GM12873 (cell line): Measurements from ENCODE around the gene VSX1.

Source experiments
- CTCF ChIP-seq: IDR thresholded peaks from 2 replicates; pipeline ENCODE4 v1.5.1; 2012; ENCODE audit warnings: low read depth, mild to moderate bottlenecking, moderate library complexity, low read length, control low read depth; ENCODE audit not compliant: insufficient read depth; ENCODE audit errors: missing control alignments

The VSX1 gene

GRCh38 chr20:25050082-25050481, 31.9 kb downstream of the VSX1 start:
- TF ChIP-seq CTCF = no peak

GRCh38 chr20:25049261-25050060, 32.5 kb downstream of the VSX1 start:
- no peak for TF ChIP-seq CTCF

- TF ChIP-seq CTCF = no peak
Observed at GRCh38 chr20:25048519-25048952, 33.4 kb downstream of the VSX1 start.

- no peak for TF ChIP-seq CTCF
Observed at GRCh38 chr20:25047766-25048165, 34.2 kb downstream of the VSX1 start.

- no peak for TF ChIP-seq CTCF
Observed at GRCh38 chr20:25046736-25047666, 34.9 kb downstream of the VSX1 start.

- TF ChIP-seq CTCF = no peak
Observed at GRCh38 chr20:25046181-25046641, 35.7 kb downstream of the VSX1 start.

- no peak for TF ChIP-seq CTCF
Observed at GRCh38 chr20:25045343-25045712, 36.6 kb downstream of the VSX1 start.
